ENCODE results near the gene C10orf67. TPM values are rescaled to one million over a fixed set of nuclear protein-coding genes. Genes with fewer than 3 reads are reported as not detected.
"Not testable (repeated sequence)": the region's sequence is repeated elsewhere in the genome, so short reads cannot be mapped to it uniquely, and the experiment has no call there.

Gene C10orf67
- total and polyA plus RNA-seq, 5 donors from 2014 or later = 0.31 to 0.74 (median 0.48) TPM; not detected in 1

- H3K27me3 ChIP-seq (ENCODE audit: control insufficient read depth, insufficient read depth, low read length) = peaks cover 1% of the 10 kb centered on the region
- no peaks in the 10 kb centered on the region for H3K36me3 ChIP-seq (ENCODE audit: control insufficient read depth, insufficient read depth, low read length)
- DNase-seq (no peak), ATAC-seq (ENCODE audit: low read depth in 2 of 2) (no peak)
- peaks cover 0 to 8% (median 2%) of the 10 kb centered on the region in 7 donors for H3K9me3 Mint-ChIP-seq
- H3K4me1 ChIP-seq (ENCODE audit: control insufficient read depth, insufficient read depth, low read length, poor library complexity, severe bottlenecking) = no peaks in the 10 kb centered on the region
- no peak overlapping the region for H3K27ac Mint-ChIP-seq
- H3K4me3 Mint-ChIP-seq = no peak overlapping the region
- H3K27me3 Mint-ChIP-seq = peaks cover 21% of the 10 kb centered on the region
- no peaks in the 10 kb centered on the region for H3K4me1 Mint-ChIP-seq
- no peaks in the 10 kb centered on the region for H3K36me3 Mint-ChIP-seq
- no peak overlapping the region for H3K4me3 ChIP-seq (ENCODE audit: low read depth, low read length)
- H3K9me3 ChIP-seq (ENCODE audit: control insufficient read depth in 2 of 2, low read length in 2 of 2) = no peaks in the 10 kb centered on the region
- H3K27ac ChIP-seq (ENCODE audit: insufficient read depth, low read length, poor library complexity, severe bottlenecking) = no peak overlapping the region
These were observed 60.9 kb downstream of the C10orf67 start for GRCh38 chr10:23283680-23284079.

- no peaks in the 10 kb centered on the region for H3K36me3 Mint-ChIP-seq
- no peak overlapping the region for H3K4me3 Mint-ChIP-seq
- no peak for ATAC-seq (ENCODE audit: low read depth in 2 of 2)
- Histone ChIP-seq H3K4me3 (ENCODE audit: low read depth, low read length) (no peak overlapping the region), H3K27ac (ENCODE audit: insufficient read depth, low read length, poor library complexity, severe bottlenecking) (no peak overlapping the region), H3K36me3 (ENCODE audit: control insufficient read depth, insufficient read depth, low read length) (no peaks in the 10 kb centered on the region), H3K4me1 (ENCODE audit: control insufficient read depth, insufficient read depth, low read length, poor library complexity, severe bottlenecking) (no peaks in the 10 kb centered on the region), H3K9me3 (ENCODE audit: control insufficient read depth in 2 of 2, low read length in 2 of 2) (no peaks in the 10 kb centered on the region), H3K27me3 (ENCODE audit: control insufficient read depth, insufficient read depth, low read length) (peaks cover 1% of the 10 kb centered on the region)
- DNase-seq = no peak
- peaks cover 25% of the 10 kb centered on the region for H3K27me3 Mint-ChIP-seq
- H3K4me1 Mint-ChIP-seq = no peaks in the 10 kb centered on the region
- no peak overlapping the region for H3K27ac Mint-ChIP-seq
- peaks cover 0 to 2% (median 0%) of the 10 kb centered on the region in 7 donors for H3K9me3 Mint-ChIP-seq
These were observed 63.6 kb downstream of the C10orf67 start for GRCh38 chr10:23281044-23281433.

GRCh38 chr10:23280419-23281043 lies 64.1 kb downstream of the C10orf67 start:
- peaks cover 1% of the 10 kb centered on the region for H3K27me3 ChIP-seq (ENCODE audit: control insufficient read depth, insufficient read depth, low read length)
- H3K4me3 ChIP-seq (ENCODE audit: low read depth, low read length) = no peak overlapping the region
- Mint-ChIP-seq H3K9me3 (peaks cover 0 to 2% (median 0%) of the 10 kb centered on the region in 7 donors), H3K36me3 (no peaks in the 10 kb centered on the region), H3K27ac (no peak overlapping the region), H3K4me1 (no peaks in the 10 kb centered on the region), H3K27me3 (peaks cover 21% of the 10 kb centered on the region), H3K4me3 (no peak overlapping the region)
- no peaks in the 10 kb centered on the region for H3K9me3 ChIP-seq (ENCODE audit: control insufficient read depth in 2 of 2, low read length in 2 of 2)
- ATAC-seq (ENCODE audit: low read depth in 2 of 2) (no peak), DNase-seq (no peak)
- no peak overlapping the region for H3K27ac ChIP-seq (ENCODE audit: insufficient read depth, low read length, poor library complexity, severe bottlenecking)
- no peaks in the 10 kb centered on the region for H3K4me1 ChIP-seq (ENCODE audit: control insufficient read depth, insufficient read depth, low read length, poor library complexity, severe bottlenecking)
- H3K36me3 ChIP-seq (ENCODE audit: control insufficient read depth, insufficient read depth, low read length) = no peaks in the 10 kb centered on the region

GRCh38 chr10:23275355-23275754 lies 69.2 kb downstream of the C10orf67 start:
- Histone ChIP-seq H3K9me3 (ENCODE audit: control insufficient read depth in 2 of 2, low read length in 2 of 2) (peaks cover 0 to 9% of the 10 kb centered on the region in 2 experiments), H3K27ac (ENCODE audit: insufficient read depth, low read length, poor library complexity, severe bottlenecking) (no peak overlapping the region), H3K4me1 (ENCODE audit: control insufficient read depth, insufficient read depth, low read length, poor library complexity, severe bottlenecking) (no peaks in the 10 kb centered on the region), H3K4me3 (ENCODE audit: low read depth, low read length) (no peak overlapping the region), H3K27me3 (ENCODE audit: control insufficient read depth, insufficient read depth, low read length) (peaks cover 1% of the 10 kb centered on the region), H3K36me3 (ENCODE audit: control insufficient read depth, insufficient read depth, low read length) (no peaks in the 10 kb centered on the region)
- ATAC-seq (ENCODE audit: low read depth in 2 of 2) (no peak), DNase-seq (no peak)
- H3K4me1 Mint-ChIP-seq = no peaks in the 10 kb centered on the region
- H3K36me3 Mint-ChIP-seq = no peaks in the 10 kb centered on the region
- no peak overlapping the region for H3K27ac Mint-ChIP-seq
- no peak overlapping the region for H3K4me3 Mint-ChIP-seq
- H3K27me3 Mint-ChIP-seq = peaks cover 15% of the 10 kb centered on the region
- peaks cover 0 to 19% (median 4%) of the 10 kb centered on the region in 7 donors for H3K9me3 Mint-ChIP-seq

GRCh38 chr10:23274179-23274578 lies 70.4 kb downstream of the C10orf67 start:
- H3K9me3 Mint-ChIP-seq = peaks cover 0 to 19% (median 4%) of the 10 kb centered on the region in 7 donors
- H3K9me3 ChIP-seq (ENCODE audit: control insufficient read depth in 2 of 2, low read length in 2 of 2) = not testable (repeated sequence)

GRCh38 chr10:23270531-23270930 lies 74.1 kb downstream of the C10orf67 start:
- Histone ChIP-seq H3K27me3 (ENCODE audit: control insufficient read depth, insufficient read depth, low read length) (no peaks in the 10 kb centered on the region), H3K4me1 (ENCODE audit: control insufficient read depth, insufficient read depth, low read length, poor library complexity, severe bottlenecking) (no peaks in the 10 kb centered on the region), H3K27ac (ENCODE audit: insufficient read depth, low read length, poor library complexity, severe bottlenecking) (no peak overlapping the region), H3K36me3 (ENCODE audit: control insufficient read depth, insufficient read depth, low read length) (no peaks in the 10 kb centered on the region), H3K4me3 (ENCODE audit: low read depth, low read length) (no peak overlapping the region), H3K9me3 (ENCODE audit: control insufficient read depth in 2 of 2, low read length in 2 of 2) (peaks cover 0 to 9% of the 10 kb centered on the region in 2 experiments)
- Mint-ChIP-seq H3K9me3 (peaks cover 0 to 19% (median 4%) of the 10 kb centered on the region in 7 donors), H3K27me3 (peaks cover 11% of the 10 kb centered on the region), H3K4me1 (no peaks in the 10 kb centered on the region), H3K36me3 (no peaks in the 10 kb centered on the region), H3K4me3 (no peak overlapping the region), H3K27ac (no peak overlapping the region)
- no peak for ATAC-seq (ENCODE audit: low read depth in 2 of 2)
- DNase-seq = no peak

More at GRCh38 chr10:23274179-23274578, 70.4 kb downstream of the C10orf67 start:
- peaks cover 21% of the 10 kb centered on the region for H3K27me3 Mint-ChIP-seq
- not testable (repeated sequence) for H3K27me3 ChIP-seq (ENCODE audit: control insufficient read depth, insufficient read depth, low read length); DNase-seq; ATAC-seq (ENCODE audit: low read depth in 2 of 2); H3K4me3 Mint-ChIP-seq; H3K27ac Mint-ChIP-seq; H3K36me3 Mint-ChIP-seq; H3K4me3 ChIP-seq (ENCODE audit: low read depth, low read length); H3K4me1 Mint-ChIP-seq; H3K27ac ChIP-seq (ENCODE audit: insufficient read depth, low read length, poor library complexity, severe bottlenecking); H3K36me3 ChIP-seq (ENCODE audit: control insufficient read depth, insufficient read depth, low read length); H3K4me1 ChIP-seq (ENCODE audit: control insufficient read depth, insufficient read depth, low read length, poor library complexity, severe bottlenecking)

GRCh38 chr10:23263441-23264164 lies 81.0 kb downstream of the C10orf67 start:
- no peak overlapping the region for H3K27ac Mint-ChIP-seq
- H3K9me3 Mint-ChIP-seq = peaks cover 0 to 2% (median 0%) of the 10 kb centered on the region in 7 donors
- H3K27me3 ChIP-seq (ENCODE audit: control insufficient read depth, insufficient read depth, low read length) = no peaks in the 10 kb centered on the region
- H3K4me1 Mint-ChIP-seq = no peaks in the 10 kb centered on the region
- no peaks in the 10 kb centered on the region for H3K36me3 Mint-ChIP-seq
- H3K4me1 ChIP-seq (ENCODE audit: control insufficient read depth, insufficient read depth, low read length, poor library complexity, severe bottlenecking) = no peaks in the 10 kb centered on the region
- no peaks in the 10 kb centered on the region for H3K36me3 ChIP-seq (ENCODE audit: control insufficient read depth, insufficient read depth, low read length)
- H3K9me3 ChIP-seq (ENCODE audit: control insufficient read depth in 2 of 2, low read length in 2 of 2) = no peaks in the 10 kb centered on the region
- DNase-seq (no peak), ATAC-seq (ENCODE audit: low read depth in 2 of 2) (no peak)
- H3K4me3 ChIP-seq (ENCODE audit: low read depth, low read length) = no peak overlapping the region
- no peaks in the 10 kb centered on the region for H3K27me3 Mint-ChIP-seq
- no peak overlapping the region for H3K4me3 Mint-ChIP-seq
- H3K27ac ChIP-seq (ENCODE audit: insufficient read depth, low read length, poor library complexity, severe bottlenecking) = no peak overlapping the region

- no peaks in the 10 kb centered on the region for H3K36me3 Mint-ChIP-seq
- H3K27ac Mint-ChIP-seq = no peak overlapping the region
- H3K4me1 ChIP-seq (ENCODE audit: control insufficient read depth, insufficient read depth, low read length, poor library complexity, severe bottlenecking) = no peaks in the 10 kb centered on the region
- H3K27me3 ChIP-seq (ENCODE audit: control insufficient read depth, insufficient read depth, low read length) = no peaks in the 10 kb centered on the region
- no peaks in the 10 kb centered on the region for H3K27me3 Mint-ChIP-seq
- H3K4me1 Mint-ChIP-seq = no peaks in the 10 kb centered on the region
- ATAC-seq (ENCODE audit: low read depth in 2 of 2) (no peak), DNase-seq (no peak)
- no peak overlapping the region for H3K4me3 Mint-ChIP-seq
- no peak overlapping the region for H3K4me3 ChIP-seq (ENCODE audit: low read depth, low read length)
- peaks cover 0 to 2% (median 0%) of the 10 kb centered on the region in 7 donors for H3K9me3 Mint-ChIP-seq
- H3K27ac ChIP-seq (ENCODE audit: insufficient read depth, low read length, poor library complexity, severe bottlenecking) = no peak overlapping the region
- no peaks in the 10 kb centered on the region for H3K36me3 ChIP-seq (ENCODE audit: control insufficient read depth, insufficient read depth, low read length)
- no peaks in the 10 kb centered on the region for H3K9me3 ChIP-seq (ENCODE audit: control insufficient read depth in 2 of 2, low read length in 2 of 2)
These were observed 81.7 kb downstream of the C10orf67 start for GRCh38 chr10:23262928-23263327.

Data from CD4-positive, CD25-positive, alpha-beta regulatory T cell (primary cell).